HG02981 (cell line): Measurements from ENCODE around the gene KRT15.

Experiments
- ATAC-seq: cut with Tn5 transposase; IDR thresholded peaks from one replicate; pipeline ENCODE4 v1.9.1; 2021; ENCODE audit warnings: mild to moderate bottlenecking, moderate library complexity; ENCODE audit not compliant: unreplicated experiment

KRT15 gene

DNA sequence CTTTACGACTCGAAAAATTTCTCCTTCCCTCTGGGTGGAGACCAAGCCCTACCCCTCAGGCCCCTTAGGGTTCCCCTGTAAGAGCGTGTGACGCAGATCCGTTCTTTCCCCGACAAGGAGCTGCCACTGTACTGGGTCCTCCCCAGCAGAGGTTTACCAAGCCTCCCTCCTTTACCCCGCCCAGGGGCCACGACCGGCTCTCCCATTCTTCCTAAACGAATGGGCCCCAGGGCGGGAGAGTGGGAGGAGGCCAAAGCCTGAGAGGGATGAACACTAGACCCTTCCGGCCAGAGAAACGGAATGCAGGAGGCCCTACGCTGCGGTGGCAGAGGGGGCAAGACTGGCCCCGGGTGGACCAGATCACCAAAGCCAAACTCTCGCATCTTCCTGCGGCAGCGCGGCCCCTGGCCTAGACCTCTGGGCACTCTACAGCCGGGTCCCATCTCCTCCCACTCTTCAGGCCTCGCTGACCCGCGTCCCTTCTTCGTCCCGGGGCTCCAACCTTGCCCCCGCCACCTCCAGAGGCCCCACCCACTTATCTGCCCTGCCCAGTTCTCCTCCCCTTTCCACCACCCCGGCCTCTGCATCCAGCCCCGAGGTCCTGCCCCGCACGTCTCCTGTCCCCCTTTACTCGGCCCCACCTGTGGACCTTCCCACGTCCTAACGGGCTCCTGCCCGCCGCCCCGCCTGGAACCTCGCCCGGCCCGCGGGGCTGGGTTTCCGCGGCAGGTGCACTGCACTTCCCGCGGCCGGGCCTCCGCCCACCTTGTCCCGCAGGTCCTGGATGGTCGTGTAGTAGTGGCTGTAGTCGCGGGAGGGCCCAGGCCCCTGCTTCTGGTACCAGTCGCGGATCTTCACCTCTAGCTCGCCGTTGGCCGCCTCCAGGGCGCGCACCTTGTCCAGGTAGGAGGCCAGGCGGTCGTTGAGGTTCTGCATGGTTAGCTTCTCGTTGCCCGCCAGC is 8.7 kb upstream of the KRT15 start:
- no peak for ATAC-seq

DNA sequence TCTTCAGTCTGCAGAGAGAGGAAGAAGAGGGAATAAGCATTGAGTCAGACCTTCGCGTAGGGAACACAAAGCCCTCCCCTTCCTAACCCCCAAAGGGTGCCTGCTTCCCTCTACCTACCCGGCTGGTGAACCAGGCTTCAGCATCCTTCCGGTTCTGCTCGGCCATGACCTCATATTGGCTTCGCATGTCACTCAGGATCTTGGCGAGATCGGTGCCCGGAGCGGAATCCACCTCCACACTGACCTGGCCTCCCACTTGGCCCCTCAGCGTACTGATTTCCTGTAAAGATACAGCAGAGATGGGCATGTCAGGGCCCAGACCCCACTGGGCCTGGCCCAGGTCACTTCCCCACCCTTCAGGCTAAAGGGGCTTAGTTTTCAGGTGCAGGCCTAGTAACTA is 5.6 kb upstream of the KRT15 start:
- no peak for ATAC-seq

DNA sequence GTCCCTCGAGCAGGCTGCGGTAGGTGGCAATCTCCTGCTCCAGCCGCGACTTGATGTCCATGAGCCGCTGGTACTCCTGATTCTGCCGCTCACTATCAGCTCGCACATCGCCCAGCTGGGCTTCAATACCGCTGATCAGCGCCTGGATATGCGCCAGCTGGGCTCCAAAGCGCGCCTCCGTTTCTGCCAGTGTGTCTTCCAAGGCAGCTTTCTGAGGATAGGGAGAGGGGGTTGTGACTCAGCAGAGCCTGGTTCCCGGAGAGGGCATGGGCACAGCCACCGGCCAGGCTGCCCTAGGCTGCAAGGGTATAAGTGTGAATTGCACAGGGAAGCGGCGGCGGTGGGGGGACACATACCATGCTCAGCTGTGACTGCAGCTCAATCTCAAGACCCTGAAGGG is 5.1 kb upstream of the KRT15 start:
- ATAC-seq = no peak

DNA sequence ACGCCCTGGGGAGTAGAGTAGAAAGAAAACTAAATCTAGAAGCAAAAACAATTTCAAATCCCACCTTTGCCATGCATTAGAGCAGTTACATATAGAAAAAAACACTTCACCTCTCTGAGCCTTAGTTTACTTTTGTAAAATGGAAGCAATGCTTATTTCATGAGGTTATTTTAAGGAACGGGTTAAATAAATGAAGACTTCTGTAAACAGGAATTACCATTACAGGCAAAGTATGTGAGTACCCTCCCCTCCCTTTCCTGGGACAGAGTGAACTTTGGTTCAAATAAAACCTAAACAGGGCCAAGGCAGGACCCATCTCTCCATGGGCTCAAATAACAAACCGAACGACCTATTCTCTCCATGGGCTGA is 4.5 kb upstream of the KRT15 start:
- no peak for ATAC-seq

- no peak for ATAC-seq
Observed at GRCh38 chr17:41522301-41523224, 3.9 kb upstream of the KRT15 start.

GRCh38 chr17:41521574-41522261 is 3.0 kb upstream of the KRT15 start:
- ATAC-seq = no peak

GRCh38 chr17:41520821-41521521 is 2.3 kb upstream of the KRT15 start:
- ATAC-seq = no peak

GRCh38 chr17:41519501-41520224 is 973 bp upstream of the KRT15 start:
- no peak for ATAC-seq

GRCh38 chr17:41518031-41518430 is 659 bp downstream of the KRT15 start:
- ATAC-seq = no peak

- no peak for ATAC-seq
Observed at GRCh38 chr17:41516830-41517283, 1.8 kb downstream of the KRT15 start.

DNA sequence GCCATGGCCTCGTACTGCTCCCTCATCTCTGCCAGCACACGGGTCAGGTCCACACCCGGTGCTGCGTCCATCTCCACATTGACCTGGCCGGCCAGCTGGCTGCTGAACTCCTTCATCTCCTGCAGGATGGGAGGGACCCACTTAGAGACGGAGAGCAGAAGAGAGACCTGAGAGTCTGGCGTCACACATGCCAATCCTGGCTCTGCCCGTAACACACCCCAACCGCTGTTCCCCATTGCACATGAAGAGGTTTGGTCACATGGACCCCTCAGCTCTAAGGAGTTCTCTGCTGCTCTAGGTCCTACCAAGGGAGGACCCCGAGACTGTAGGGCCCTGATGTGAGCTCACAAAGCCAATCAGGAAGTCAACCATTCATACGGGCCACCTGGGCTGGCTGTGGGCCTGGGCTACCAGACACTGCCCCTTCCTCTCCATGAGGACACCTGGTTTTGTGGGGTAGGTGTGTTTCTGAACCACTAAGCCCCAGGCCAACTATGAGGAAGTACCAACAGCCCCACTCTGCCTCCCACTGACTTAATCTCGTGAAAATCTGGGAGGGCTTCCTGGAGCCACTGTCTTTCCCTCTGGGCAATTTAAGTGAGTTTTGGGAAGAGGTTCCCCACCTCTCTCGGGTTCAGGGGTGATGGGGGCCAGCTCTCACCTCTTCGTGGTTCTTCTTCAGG is 2.4 kb downstream of the KRT15 start:
- no peak for ATAC-seq

- ATAC-seq = no peak
Observed at GRCh38 chr17:41513168-41513547, 5.5 kb downstream of the KRT15 start.

- ATAC-seq = no peak
Observed at GRCh38 chr17:41512546-41513167, 6.0 kb downstream of the KRT15 start.

DNA sequence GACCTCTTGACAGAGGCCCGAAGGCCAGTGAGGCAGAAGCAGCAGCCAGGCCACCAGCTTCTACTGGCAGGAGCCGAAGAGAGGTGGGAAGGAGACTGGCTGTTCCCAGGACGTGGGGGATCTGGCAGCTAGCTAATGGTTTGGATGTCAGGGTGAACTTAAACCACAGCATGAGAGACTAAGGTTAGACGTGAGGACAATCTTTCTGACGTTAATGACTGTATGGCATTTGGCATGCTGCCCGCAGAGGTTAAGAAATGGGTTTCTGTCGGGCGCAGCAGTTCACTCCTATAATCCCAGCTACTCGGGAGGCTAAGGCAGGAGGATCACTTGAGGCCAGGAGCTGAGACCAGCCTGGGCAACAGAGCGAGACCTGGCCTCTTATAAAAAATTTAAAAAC is 7.0 kb downstream of the KRT15 start:
- no peak for ATAC-seq

GRCh38 chr17:41511116-41511515 is 7.6 kb downstream of the KRT15 start:
- ATAC-seq = no peak

GRCh38 chr17:41510251-41511065 is 8.2 kb downstream of the KRT15 start:
- no peak for ATAC-seq

DNA sequence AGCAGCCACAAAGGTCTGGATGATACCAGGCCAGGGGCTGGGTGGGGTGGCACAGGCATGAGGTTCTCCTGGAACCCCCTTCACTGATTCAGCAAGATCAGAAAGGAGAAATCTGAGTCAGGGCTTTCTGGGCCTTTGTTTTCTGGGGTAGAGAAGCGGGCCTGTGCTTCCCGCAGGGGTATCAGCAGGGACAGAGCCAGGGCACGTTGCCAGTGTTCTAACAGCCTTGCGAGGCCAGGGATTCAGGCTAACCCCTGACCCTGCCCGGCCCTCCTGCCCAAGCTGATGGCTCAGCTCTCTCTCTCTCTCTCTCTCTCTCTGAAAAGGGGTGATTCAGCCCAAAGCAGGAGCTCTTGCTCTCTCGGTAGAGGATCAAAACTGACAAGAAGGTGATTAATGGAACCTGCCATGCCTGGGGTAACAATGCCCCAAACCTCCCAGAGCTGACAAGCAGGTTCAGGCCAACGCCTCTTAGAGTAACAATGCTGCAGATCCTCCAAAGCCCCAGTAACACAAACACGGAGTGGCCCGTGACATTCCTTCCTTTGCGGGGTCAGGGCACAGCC is 11.3 kb downstream of the KRT15 start:
- no peak for ATAC-seq
